ENCODE data around the gene SPAG16. TPM values are rescaled to one million over a fixed set of nuclear protein-coding genes. Genes with fewer than 3 reads are reported as not detected.

The SPAG16 gene
- polyA plus RNA-seq, 4 donors = 52.3 to 69.7 (median 66.3) TPM

GRCh38 chr2:214436470-214436869 lies 1152.2 kb downstream of the SPAG16 start:
- DNase-seq (ENCODE audit: low read depth in 4 of 4, low spot score in 2 of 4) = no peak

- no peak for DNase-seq (ENCODE audit: low read depth in 4 of 4, low spot score in 2 of 4)
Observed at GRCh38 chr2:214450118-214450894, 1166.0 kb downstream of the SPAG16 start.

GRCh38 chr2:214451516-214452275 lies 1167.4 kb downstream of the SPAG16 start:
- DNase-seq (ENCODE audit: low read depth in 4 of 4, low spot score in 2 of 4) = no peak

Other genes starting within 250 kb of the SPAG16 start
- 10 to 100 TPM in 2 of 4 donors, 1 to 10 TPM in 2; 7.9 to 10.2 (median 9.2) TPM for gene IKZF2, start 132.9 kb upstream of the SPAG16 start, polyA plus RNA-seq (ENCODE audit: insufficient read length in 4 of 4)